Measurements from ENCODE around the gene OR10H5.
"Not testable (repeated sequence)": the region's sequence is repeated elsewhere in the genome, so short reads cannot be mapped to it uniquely, and the experiment has no call there.

Gene OR10H5

GRCh38 chr19:15787611-15788155 lies at the start of gene OR10H5:
OR10H5 (plus strand) TSS chr19:15787661; CDS start chr19:15794049, 6,388 bp downstream.
- H3K9ac ChIP-seq = no peak within 1 kb of the TSS
- no peaks in the 10 kb centered on the region for H4K20me1 ChIP-seq
- no peak within 1 kb of the TSS for H3K27ac ChIP-seq
- no peak within 1 kb of the TSS for H3K4me2 ChIP-seq
- H3K4me1 ChIP-seq = peaks cover 4% of the 10 kb centered on the region
- H3K36me3 ChIP-seq = no peaks in the 10 kb centered on the region
- no peaks in the 10 kb centered on the region for H3K27me3 ChIP-seq
- no peak for TF ChIP-seq Cebpa-rat (IDR thresholded peaks at IDR 0.05)
- H3K4me3 ChIP-seq = no peak within 1 kb of the TSS
- H3K9me3 ChIP-seq = no peaks in the 10 kb centered on the region

DNA sequence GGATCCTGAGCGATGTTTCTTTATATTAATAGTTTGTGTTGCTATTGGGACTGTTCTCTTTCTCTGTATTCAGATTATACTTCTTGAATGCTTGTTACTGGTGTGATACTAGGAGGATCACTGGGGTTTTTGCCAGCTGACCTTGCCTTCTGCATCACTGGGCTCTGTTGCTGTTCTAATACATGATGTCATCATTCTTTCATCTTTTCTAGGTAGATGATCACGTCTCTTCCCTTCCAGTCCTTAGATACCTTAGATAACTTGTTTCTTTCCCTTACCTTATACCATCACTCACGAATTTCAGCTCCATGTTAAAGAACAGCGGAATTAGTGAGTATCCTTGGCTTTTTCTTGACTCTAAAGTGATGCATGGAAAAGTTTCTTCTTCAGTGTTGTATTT lies 49.7 kb upstream of the OR10H5 start, which contains the start of gene OR10H3:
Gene OR10H3, plus strand, starts transcription at position 264 of the 400 bp plus-strand sequence. CDS start 3,408 bp downstream, outside the sequence.
- peaks cover 24% of the 10 kb centered on the region for H3K9me3 ChIP-seq
- TF ChIP-seq Cebpa-rat (IDR thresholded peaks at IDR 0.05) = no peak
- H3K4me3 ChIP-seq = no peak within 1 kb of the TSS

GRCh38 chr19:15740785-15741184 lies 46.7 kb upstream of the OR10H5 start:
- Histone ChIP-seq H4K20me1 (no peaks in the 10 kb centered on the region), H3K27me3 (no peaks in the 10 kb centered on the region), H3K4me1 (no peaks in the 10 kb centered on the region), H3K27ac (no peak overlapping the region), H3K9ac (no peak overlapping the region), H3K4me3 (no peak overlapping the region), H3K4me2 (no peak overlapping the region), H3K9me3 (peaks cover 24% of the 10 kb centered on the region), H3K36me3 (no peaks in the 10 kb centered on the region)
- no peak for TF ChIP-seq Cebpa-rat (IDR thresholded peaks at IDR 0.05)

More for the DNA sequence above, 49.7 kb upstream of the OR10H5 start, which contains the start of gene OR10H3:
- no peaks in the 10 kb centered on the region for H3K4me1 ChIP-seq
- no peak within 1 kb of the TSS for H3K4me2 ChIP-seq
- H3K27ac ChIP-seq = no peak within 1 kb of the TSS
- no peaks in the 10 kb centered on the region for H3K27me3 ChIP-seq
- H4K20me1 ChIP-seq = no peaks in the 10 kb centered on the region
- H3K9ac ChIP-seq = no peak within 1 kb of the TSS
- H3K36me3 ChIP-seq = no peaks in the 10 kb centered on the region

GRCh38 chr19:15748239-15748638 lies 39.2 kb upstream of the OR10H5 start:
- Histone ChIP-seq H3K4me2 (no peak overlapping the region), H3K9me3 (no peaks in the 10 kb centered on the region), H3K27me3 (no peaks in the 10 kb centered on the region)

GRCh38 chr19:15758379-15758778 lies 29.1 kb upstream of the OR10H5 start:
- Histone ChIP-seq H3K27me3 (no peaks in the 10 kb centered on the region), H3K4me2 (no peak overlapping the region), H3K9ac (no peak overlapping the region)

More at GRCh38 chr19:15748239-15748638, 39.2 kb upstream of the OR10H5 start:
- Histone ChIP-seq H4K20me1 (no peaks in the 10 kb centered on the region), H3K4me3 (no peak overlapping the region), H3K9ac (no peak overlapping the region), H3K36me3 (no peaks in the 10 kb centered on the region), H3K27ac (no peak overlapping the region), H3K4me1 (no peaks in the 10 kb centered on the region)
- no peak for TF ChIP-seq Cebpa-rat (IDR thresholded peaks at IDR 0.05)

DNA sequence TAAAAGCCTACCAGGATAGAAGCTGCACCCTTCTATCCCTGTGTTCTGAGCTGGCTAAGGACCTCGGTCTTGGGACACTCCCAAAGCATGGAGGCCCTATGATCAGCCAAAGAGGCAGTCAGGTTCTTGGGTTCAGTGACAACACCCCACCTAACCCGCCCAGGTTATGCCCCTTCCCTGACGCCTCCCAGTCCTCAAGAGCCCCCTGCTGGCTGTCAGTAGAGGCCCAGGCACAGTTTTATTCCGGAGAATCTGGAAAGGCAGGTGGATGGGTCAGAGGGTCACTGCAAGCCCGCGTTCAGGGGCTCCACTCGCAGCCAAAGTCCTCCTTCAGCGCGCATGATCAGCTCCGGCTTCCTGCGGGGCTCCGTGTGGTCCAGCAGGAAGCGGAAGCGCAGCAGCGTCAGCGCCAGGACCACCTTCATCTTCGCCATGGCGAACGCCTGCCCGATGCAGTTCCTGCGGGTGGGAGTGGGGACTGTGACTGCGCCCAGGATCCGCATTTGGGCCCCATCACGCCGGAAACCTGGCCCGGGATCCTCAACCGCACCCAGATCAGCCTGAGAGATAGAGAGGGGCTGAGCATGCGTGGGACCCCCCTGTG lies 27.4 kb upstream of the OR10H5 start:
- Histone ChIP-seq H3K4me2 (no peak overlapping the region), H4K20me1 (no peaks in the 10 kb centered on the region), H3K9me3 (no peaks in the 10 kb centered on the region), H3K27me3 (no peaks in the 10 kb centered on the region), H3K9ac (no peak overlapping the region), H3K4me1 (no peaks in the 10 kb centered on the region), H3K4me3 (no peak overlapping the region), H3K27ac (no peak overlapping the region), H3K36me3 (no peaks in the 10 kb centered on the region)
- no peak for TF ChIP-seq Cebpa-rat (IDR thresholded peaks at IDR 0.05)

More at GRCh38 chr19:15758379-15758778, 29.1 kb upstream of the OR10H5 start:
- Histone ChIP-seq H4K20me1 (no peaks in the 10 kb centered on the region), H3K4me3 (no peak overlapping the region), H3K4me1 (no peaks in the 10 kb centered on the region), H3K9me3 (no peaks in the 10 kb centered on the region), H3K36me3 (no peaks in the 10 kb centered on the region), H3K27ac (no peak overlapping the region)
- no peak for TF ChIP-seq Cebpa-rat (IDR thresholded peaks at IDR 0.05)

DNA sequence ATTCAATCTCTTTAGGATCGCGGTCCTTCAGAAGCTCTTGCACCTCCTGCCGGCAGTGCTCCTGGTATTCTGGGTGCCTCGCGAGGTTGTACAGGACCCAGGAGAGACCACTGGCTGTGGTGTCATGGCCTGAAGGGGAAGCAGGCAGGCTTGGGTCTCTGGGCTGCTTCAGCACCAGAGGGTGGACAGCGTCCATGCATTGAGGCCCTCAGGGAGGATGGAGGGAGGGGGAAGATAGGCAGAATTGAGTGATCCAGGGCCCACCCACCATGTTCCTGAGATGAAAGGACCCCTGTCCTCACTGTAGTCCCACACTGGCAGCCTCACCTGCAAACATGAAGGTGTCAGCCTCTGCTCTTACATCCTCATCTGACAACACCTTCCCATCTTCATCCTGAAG lies 17.9 kb upstream of the OR10H5 start:
- Histone ChIP-seq H3K9me3 (no peaks in the 10 kb centered on the region), H4K20me1 (no peaks in the 10 kb centered on the region), H3K9ac (no peak overlapping the region), H3K4me2 (no peak overlapping the region), H3K4me3 (no peak overlapping the region), H3K36me3 (no peaks in the 10 kb centered on the region), H3K27ac (no peak overlapping the region), H3K27me3 (no peaks in the 10 kb centered on the region), H3K4me1 (no peaks in the 10 kb centered on the region)
- TF ChIP-seq Cebpa-rat (IDR thresholded peaks at IDR 0.05) = no peak

- not testable (repeated sequence) for H3K9me3 ChIP-seq, H3K4me1 ChIP-seq, H3K9ac ChIP-seq, H3K4me2 ChIP-seq, H3K27ac ChIP-seq, H3K27me3 ChIP-seq, H3K4me3 ChIP-seq, H4K20me1 ChIP-seq, H3K36me3 ChIP-seq
Observed at GRCh38 chr19:15774159-15774558, 13.3 kb upstream of the OR10H5 start.

- H4K20me1 ChIP-seq = no peaks in the 10 kb centered on the region
- no peaks in the 10 kb centered on the region for H3K9me3 ChIP-seq
- TF ChIP-seq Cebpa-rat (IDR thresholded peaks at IDR 0.05) = no peak
- H3K4me1 ChIP-seq = no peaks in the 10 kb centered on the region
- H3K9ac ChIP-seq = no peak overlapping the region
- H3K4me2 ChIP-seq = no peak overlapping the region
- no peak overlapping the region for H3K4me3 ChIP-seq
- H3K27me3 ChIP-seq = no peaks in the 10 kb centered on the region
- H3K27ac ChIP-seq = no peak overlapping the region
- no peaks in the 10 kb centered on the region for H3K36me3 ChIP-seq
Observed at GRCh38 chr19:15775249-15775648, 12.2 kb upstream of the OR10H5 start.

DNA sequence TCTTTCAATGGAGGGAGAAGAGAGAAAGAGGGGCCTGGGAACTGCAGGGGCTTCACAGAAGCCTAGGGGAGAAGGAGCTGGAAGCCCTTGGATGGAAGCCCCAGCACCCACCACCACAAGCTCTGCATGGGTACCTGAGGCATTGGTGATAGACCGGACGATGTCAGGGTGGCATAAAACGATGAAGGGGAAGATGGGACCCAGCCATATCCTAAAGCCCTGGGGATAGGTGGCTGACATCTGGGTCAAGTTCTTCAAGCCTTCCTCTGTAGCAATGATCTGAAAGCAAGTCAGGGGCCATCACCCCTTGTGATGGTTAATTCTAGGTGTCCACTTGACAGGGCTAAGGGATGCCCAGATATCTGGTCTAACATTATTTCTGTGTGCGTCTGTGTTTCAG lies 11.2 kb upstream of the OR10H5 start:
- TF ChIP-seq Cebpa-rat (IDR thresholded peaks at IDR 0.05) = no peak
- H3K4me2 ChIP-seq = no peak overlapping the region

More for the DNA sequence above, 11.2 kb upstream of the OR10H5 start:
- H3K9me3 ChIP-seq = no peaks in the 10 kb centered on the region
- H3K36me3 ChIP-seq = no peaks in the 10 kb centered on the region
- no peak overlapping the region for H3K9ac ChIP-seq
- no peaks in the 10 kb centered on the region for H3K4me1 ChIP-seq
- H3K27me3 ChIP-seq = no peaks in the 10 kb centered on the region
- H3K4me3 ChIP-seq = no peak overlapping the region
- no peaks in the 10 kb centered on the region for H4K20me1 ChIP-seq
- no peak overlapping the region for H3K27ac ChIP-seq

Data from BLaER1 (cell line).